Body of pancreas (tissue), 4 donors: Measurements from ENCODE around the gene THNSL1.

Source experiments
- POLR2A ChIP-seq, 3 donors: fragments of 450-650 bp; IDR thresholded peaks; one replicate each; pipeline ENCODE4 v1.6.1; 2016; ENCODE audit warnings: antibody characterized with exemption in 3 of 3, mild to moderate bottlenecking in 2 of 3
- TF ChIP-seq, protein P1 (sequence below), 7 experiments: fragments of 450-650 bp in 4 of 7; fragments of 200-600 bp in 3 of 7; sonication (generic) in 3 of 7; IDR thresholded peaks; one replicate each; pipeline ENCODE4 v1.5.1; 2016 to 2019; ENCODE audit warnings: antibody characterized with exemption in 7 of 7

DNA sequence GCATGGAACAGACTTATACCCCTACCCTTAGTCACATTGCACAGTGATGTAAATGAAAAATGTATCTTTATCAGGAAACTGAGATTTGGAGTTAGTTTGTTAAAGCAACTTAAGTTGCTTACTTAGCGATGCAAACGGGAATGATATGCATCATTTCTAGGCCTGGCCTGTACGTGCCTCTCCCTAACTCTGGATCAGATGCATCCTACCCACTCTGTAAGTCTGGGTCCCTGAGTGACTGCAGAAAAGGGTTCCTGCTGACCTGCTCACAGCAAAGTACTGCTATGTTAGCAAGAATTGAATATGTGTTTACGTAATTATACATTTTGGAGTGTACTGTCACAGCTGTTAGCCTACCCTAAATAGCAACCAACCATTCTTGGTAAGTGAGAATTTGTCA, 33.3 kb upstream of the THNSL1 start:
- TF ChIP-seq, protein P1, sequence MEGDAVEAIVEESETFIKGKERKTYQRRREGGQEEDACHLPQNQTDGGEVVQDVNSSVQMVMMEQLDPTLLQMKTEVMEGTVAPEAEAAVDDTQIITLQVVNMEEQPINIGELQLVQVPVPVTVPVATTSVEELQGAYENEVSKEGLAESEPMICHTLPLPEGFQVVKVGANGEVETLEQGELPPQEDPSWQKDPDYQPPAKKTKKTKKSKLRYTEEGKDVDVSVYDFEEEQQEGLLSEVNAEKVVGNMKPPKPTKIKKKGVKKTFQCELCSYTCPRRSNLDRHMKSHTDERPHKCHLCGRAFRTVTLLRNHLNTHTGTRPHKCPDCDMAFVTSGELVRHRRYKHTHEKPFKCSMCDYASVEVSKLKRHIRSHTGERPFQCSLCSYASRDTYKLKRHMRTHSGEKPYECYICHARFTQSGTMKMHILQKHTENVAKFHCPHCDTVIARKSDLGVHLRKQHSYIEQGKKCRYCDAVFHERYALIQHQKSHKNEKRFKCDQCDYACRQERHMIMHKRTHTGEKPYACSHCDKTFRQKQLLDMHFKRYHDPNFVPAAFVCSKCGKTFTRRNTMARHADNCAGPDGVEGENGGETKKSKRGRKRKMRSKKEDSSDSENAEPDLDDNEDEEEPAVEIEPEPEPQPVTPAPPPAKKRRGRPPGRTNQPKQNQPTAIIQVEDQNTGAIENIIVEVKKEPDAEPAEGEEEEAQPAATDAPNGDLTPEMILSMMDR (IDR thresholded peaks at IDR 0.05) = no peak
- no peak for TF ChIP-seq POLR2A (IDR thresholded peaks at IDR 0.05)
